Measurements from ENCODE around the gene ASB10.

The ASB10 gene

GRCh38 chr7:151187409-151188251 lies 580 bp upstream of the ASB10 start:
- DNase-seq (ENCODE audit: low read depth), result no peak

GRCh38 chr7:151185762-151186639 lies 1.0 kb downstream of the ASB10 start:
- DNase-seq (ENCODE audit: low read depth), result no peak

GRCh38 chr7:151181011-151181431 lies 6.0 kb downstream of the ASB10 start:
- DNase-seq (ENCODE audit: low read depth), result no peak

- DNase-seq (ENCODE audit: low read depth), result no peak
Observed at GRCh38 chr7:151179946-151180345, 7.1 kb downstream of the ASB10 start.

- DNase-seq (ENCODE audit: low read depth), result no peak
Observed at GRCh38 chr7:151179287-151179860, 7.7 kb downstream of the ASB10 start.

GRCh38 chr7:151178831-151179230 lies 8.2 kb downstream of the ASB10 start:
- DNase-seq (ENCODE audit: low read depth), result no peak

GRCh38 chr7:151178236-151178635 lies 8.8 kb downstream of the ASB10 start:
- no peak for DNase-seq (ENCODE audit: low read depth)

- no peak for DNase-seq (ENCODE audit: low read depth)
Observed at GRCh38 chr7:151177310-151177709, 9.7 kb downstream of the ASB10 start.

- DNase-seq (ENCODE audit: low read depth), result no peak
Observed at GRCh38 chr7:151176401-151176800, 10.6 kb downstream of the ASB10 start.

- no peak for DNase-seq (ENCODE audit: low read depth)
Observed at GRCh38 chr7:151175793-151176311, 11.2 kb downstream of the ASB10 start.

- no peak for DNase-seq (ENCODE audit: low read depth)
Observed at GRCh38 chr7:151175047-151175792, 11.8 kb downstream of the ASB10 start.

- no peak for DNase-seq (ENCODE audit: low read depth)
Observed at GRCh38 chr7:151174246-151175046, 12.6 kb downstream of the ASB10 start.

- DNase-seq (ENCODE audit: low read depth), result no peak
Observed at GRCh38 chr7:151173386-151174245, 13.4 kb downstream of the ASB10 start.

- DNase-seq (ENCODE audit: low read depth), result peak; percentile 60
Observed at GRCh38 chr7:151172273-151173141, 14.5 kb downstream of the ASB10 start.

- DNase-seq (ENCODE audit: low read depth), result no peak
Observed at GRCh38 chr7:151168787-151169162, 18.3 kb downstream of the ASB10 start.

GRCh38 chr7:151168003-151168786 lies 18.9 kb downstream of the ASB10 start:
- peak; percentile 26 for DNase-seq (ENCODE audit: low read depth)

- DNase-seq (ENCODE audit: low read depth), result no peak
Observed at GRCh38 chr7:151167197-151167961, 19.7 kb downstream of the ASB10 start, which contains the start of gene GBX1. TSS of gene GBX1 (minus strand) at chr7:151167694. CDS start at chr7:151167548, 146 bp downstream.

Data from stimulated activated CD8-positive, alpha-beta memory T cell treated with anti-CD3 and anti-CD28 coated beads, Interleukin-7, amount 100 ng/mL, for 24 hours (primary cell).